DMS79 treated with DMSO at 0.1 percent for 48 hours (cell line): ENCODE measurements around the gene ASPM.
A peak's percentile ranks its signal among the peaks of the same experiment; 100 is the strongest.

Experiments used
- DNase-seq: peaks from one replicate; lab custom pipeline; 2025; lab: John Stamatoyannopoulos, UW

ASPM gene, protein sequence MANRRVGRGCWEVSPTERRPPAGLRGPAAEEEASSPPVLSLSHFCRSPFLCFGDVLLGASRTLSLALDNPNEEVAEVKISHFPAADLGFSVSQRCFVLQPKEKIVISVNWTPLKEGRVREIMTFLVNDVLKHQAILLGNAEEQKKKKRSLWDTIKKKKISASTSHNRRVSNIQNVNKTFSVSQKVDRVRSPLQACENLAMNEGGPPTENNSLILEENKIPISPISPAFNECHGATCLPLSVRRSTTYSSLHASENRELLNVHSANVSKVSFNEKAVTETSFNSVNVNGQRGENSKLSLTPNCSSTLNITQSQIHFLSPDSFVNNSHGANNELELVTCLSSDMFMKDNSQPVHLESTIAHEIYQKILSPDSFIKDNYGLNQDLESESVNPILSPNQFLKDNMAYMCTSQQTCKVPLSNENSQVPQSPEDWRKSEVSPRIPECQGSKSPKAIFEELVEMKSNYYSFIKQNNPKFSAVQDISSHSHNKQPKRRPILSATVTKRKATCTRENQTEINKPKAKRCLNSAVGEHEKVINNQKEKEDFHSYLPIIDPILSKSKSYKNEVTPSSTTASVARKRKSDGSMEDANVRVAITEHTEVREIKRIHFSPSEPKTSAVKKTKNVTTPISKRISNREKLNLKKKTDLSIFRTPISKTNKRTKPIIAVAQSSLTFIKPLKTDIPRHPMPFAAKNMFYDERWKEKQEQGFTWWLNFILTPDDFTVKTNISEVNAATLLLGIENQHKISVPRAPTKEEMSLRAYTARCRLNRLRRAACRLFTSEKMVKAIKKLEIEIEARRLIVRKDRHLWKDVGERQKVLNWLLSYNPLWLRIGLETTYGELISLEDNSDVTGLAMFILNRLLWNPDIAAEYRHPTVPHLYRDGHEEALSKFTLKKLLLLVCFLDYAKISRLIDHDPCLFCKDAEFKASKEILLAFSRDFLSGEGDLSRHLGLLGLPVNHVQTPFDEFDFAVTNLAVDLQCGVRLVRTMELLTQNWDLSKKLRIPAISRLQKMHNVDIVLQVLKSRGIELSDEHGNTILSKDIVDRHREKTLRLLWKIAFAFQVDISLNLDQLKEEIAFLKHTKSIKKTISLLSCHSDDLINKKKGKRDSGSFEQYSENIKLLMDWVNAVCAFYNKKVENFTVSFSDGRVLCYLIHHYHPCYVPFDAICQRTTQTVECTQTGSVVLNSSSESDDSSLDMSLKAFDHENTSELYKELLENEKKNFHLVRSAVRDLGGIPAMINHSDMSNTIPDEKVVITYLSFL (N-terminal part only)

GRCh38 chr1:197146101-197147095, at the start of gene ASPM:
Gene ASPM, minus strand, starts transcription at chr1:197146669. Its CDS starts 232 bp downstream, at chr1:197146437.
- peak; percentile 91 for DNase-seq

DNA sequence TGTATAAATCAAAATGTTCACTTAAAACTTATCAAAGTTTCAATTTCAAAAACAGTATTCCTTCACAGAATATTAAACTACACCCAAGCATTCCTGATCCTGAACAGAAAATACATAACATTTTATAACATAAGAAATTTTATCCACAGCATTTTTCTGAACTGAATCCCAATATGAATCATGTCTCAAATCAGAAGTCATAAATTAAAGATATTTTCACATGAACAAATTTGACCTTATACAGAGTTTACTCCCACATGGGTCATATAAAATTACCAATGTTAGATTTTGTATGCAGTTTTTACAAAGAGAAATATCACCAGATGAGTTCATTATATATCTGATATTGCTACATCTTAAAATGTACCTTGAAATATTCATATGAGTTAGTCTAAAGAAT, 48.6 kb upstream of the ASPM start:
- no peak for DNase-seq

GRCh38 chr1:197184190-197184589, 37.7 kb upstream of the ASPM start:
- DNase-seq, result no peak

- no peak for DNase-seq
Measured at GRCh38 chr1:197183195-197183748, 36.8 kb upstream of the ASPM start.

- DNase-seq, result no peak
Measured at GRCh38 chr1:197182716-197183115, 36.2 kb upstream of the ASPM start.

DNA sequence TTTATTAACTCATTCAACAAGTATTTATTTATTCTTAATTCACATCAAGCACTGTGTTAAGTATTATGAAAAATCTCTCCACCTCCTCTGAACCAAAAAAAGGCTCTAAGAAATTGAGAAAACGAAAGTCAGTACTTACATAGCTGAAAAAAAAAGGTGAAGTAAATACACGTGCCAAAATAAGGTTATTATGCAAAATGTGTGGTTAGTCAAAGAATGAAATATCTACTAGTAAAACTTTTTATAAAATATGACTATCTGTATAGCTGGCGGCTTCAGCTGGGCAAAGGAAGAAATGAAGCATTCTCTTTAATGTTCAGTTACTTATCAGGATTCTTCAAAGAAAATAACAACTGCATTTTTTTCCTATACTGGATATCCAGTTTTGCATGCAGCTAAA, 35.5 kb upstream of the ASPM start:
- DNase-seq, result no peak

DNA sequence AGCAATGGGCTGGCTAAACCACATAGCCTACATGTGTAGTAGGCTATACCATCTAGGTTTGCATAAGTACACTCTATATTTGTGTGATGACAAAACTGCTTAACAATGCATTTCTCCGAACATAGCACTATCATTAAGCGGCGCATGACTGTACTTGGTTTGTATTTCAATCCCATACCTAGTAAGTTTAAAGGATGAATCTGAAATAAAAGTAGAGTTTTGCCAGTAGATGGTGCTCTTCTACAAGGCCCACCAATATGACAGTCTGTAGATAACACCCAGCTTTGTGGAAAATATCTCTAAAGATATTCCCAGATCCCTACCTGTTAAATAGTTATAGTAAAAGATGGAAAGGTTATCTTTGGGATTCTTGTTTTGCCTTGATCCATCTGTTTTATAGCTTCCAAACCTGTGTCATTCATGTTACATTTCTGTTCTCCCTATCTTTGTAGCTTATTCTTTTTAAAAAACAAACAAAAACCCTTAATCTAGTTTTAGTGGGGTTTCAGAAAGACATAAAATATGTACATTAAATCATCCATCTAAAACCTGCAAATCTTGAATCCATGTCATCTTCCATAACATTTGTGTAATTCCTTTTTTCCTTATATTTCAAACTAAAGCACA, 33.9 kb upstream of the ASPM start:
- peak; percentile 19 for DNase-seq

DNA sequence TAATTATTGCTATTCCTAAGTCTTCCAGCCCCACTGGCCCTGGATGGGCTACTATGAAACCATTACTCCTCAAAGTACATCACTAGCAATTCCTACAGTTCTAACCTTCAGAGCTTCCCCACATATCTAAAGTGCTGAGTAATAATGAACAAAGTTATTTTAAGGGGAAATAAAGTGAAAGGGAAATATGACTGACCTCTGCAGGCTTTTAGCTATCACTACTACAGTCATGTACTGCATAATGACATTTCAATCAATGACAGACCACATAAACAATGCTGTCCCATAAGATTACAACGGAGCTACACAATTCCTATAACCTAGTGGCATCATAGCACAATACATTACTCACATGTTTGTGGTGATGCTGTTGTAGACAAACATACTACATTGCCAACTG, 32.5 kb upstream of the ASPM start:
- no peak for DNase-seq

DNA sequence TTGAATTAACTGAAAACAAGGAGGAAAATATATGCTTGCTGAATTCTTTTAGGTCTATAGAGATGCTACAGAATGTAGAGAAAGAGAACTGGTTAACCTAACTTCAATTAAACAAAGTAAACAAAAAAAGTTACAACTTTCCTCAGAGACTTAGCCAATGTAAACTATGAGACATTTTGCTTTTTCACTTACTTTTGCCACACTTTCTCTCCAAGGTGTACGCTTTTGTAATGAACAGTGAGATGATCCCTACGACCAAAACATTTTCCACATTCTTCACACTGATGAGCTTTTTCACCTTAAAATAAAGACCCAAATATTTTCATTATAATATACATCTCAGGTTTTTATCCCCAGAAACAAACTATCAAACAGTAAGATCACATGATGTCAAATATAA, 28.3 kb upstream of the ASPM start:
- DNase-seq, result no peak

GRCh38 chr1:197173571-197174507, 27.4 kb upstream of the ASPM start:
- DNase-seq, result no peak

- DNase-seq, result no peak
Measured at GRCh38 chr1:197171531-197171930, 25.1 kb upstream of the ASPM start.

GRCh38 chr1:197170538-197170937, 24.1 kb upstream of the ASPM start:
- no peak for DNase-seq

- DNase-seq, result no peak
Measured at GRCh38 chr1:197159461-197159860, 13.0 kb upstream of the ASPM start.

DNA sequence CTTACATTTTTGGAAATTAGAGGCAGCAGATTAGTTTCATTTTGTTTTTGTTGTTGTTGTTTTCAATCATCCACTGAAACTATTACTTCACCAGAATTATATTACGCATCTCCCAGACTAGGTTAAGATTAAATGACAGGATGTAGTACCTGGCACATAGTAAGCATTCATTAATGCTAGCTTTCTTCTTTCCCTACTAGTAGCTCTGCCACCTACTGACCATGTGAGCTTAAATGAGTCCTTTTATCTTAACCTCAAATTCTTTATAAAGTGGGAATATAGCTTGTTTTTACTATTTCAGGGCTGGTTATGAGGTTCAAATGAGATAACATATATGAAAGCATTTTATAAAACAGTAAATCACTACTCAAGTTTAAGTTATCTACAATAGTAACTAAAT, 10.2 kb upstream of the ASPM start:
- DNase-seq, result no peak

- no peak for DNase-seq
Measured at GRCh38 chr1:197152662-197153061, 6.2 kb upstream of the ASPM start.

DNA sequence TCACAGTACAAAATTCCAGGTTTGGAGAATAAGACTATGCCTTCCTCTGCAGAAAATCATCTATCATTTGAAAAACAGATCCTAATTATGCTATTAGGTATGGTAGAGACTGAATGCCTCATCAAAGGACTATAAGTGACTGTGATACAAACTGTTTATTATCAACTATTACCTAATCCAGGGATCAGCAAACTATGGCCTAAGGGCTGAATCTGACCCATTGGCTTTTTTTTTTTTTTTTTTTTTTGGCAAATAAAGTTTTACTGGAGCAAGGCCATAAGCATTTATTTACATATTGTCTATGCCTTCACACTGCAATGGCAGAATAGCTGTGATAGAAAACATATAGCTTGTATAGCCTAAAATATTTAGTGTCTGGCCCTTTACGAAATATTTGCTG, 4.7 kb upstream of the ASPM start:
- no peak for DNase-seq

DNA sequence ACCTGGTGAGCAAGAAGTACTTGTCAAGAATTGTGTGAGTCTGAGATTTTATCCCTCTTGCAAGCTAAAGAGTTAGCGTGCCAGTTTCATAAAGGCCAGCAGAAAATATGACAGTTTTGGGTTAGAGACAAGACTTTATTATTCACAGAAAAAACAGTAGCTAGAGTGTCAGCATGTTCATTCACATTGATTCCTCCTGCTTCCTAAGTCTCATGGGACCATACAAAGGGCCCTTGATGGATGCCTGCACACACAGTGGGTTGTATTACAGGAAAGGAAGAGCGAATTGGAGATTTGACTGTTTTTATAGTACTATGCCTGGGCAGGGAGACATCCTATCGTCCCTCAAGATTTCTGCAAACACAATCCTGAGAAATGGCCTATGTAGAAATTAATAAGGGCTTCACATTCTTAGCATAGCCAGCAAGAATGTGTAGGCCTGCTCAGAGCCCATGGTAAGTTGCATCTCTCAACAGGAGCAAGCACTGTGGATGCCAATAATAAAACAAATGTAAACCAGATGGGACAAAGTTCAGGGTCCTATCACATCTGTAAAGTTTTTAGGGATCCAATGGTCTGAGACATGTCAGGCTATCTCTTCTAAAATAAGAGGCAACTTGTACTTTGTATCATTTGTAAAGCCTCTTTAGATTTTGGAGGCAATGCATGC, 4.0 kb upstream of the ASPM start:
- no peak for DNase-seq

DNA sequence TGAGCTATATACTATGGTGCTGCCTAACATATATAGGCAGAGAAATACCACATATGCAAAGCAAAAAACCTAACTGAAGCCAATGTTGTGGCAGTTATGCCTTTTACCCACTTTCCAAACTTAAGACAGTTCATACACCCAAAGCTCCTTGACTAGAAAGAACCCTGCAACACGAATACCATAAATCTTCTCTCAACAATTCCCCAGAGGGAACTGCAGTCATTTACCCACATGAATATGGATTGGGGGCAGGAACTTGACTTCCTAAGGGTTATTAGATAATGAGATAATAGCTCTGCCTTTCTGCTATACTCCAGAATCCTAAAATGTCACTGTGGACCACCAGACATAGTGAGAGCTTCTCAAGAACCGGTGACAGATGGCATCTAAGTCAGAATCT, 2.9 kb upstream of the ASPM start:
- no peak for DNase-seq
